Measurements from ENCODE around the gene LRBA.

GRCh38 chr4:150256841-150257730 lies 758.0 kb downstream of the LRBA start:
- TF ChIP-seq, protein P1, sequence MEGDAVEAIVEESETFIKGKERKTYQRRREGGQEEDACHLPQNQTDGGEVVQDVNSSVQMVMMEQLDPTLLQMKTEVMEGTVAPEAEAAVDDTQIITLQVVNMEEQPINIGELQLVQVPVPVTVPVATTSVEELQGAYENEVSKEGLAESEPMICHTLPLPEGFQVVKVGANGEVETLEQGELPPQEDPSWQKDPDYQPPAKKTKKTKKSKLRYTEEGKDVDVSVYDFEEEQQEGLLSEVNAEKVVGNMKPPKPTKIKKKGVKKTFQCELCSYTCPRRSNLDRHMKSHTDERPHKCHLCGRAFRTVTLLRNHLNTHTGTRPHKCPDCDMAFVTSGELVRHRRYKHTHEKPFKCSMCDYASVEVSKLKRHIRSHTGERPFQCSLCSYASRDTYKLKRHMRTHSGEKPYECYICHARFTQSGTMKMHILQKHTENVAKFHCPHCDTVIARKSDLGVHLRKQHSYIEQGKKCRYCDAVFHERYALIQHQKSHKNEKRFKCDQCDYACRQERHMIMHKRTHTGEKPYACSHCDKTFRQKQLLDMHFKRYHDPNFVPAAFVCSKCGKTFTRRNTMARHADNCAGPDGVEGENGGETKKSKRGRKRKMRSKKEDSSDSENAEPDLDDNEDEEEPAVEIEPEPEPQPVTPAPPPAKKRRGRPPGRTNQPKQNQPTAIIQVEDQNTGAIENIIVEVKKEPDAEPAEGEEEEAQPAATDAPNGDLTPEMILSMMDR (IDR thresholded peaks at IDR 0.05) = no peak
- TF ChIP-seq EP300 (IDR thresholded peaks at IDR 0.05) = no peak
- no peak for TF ChIP-seq POLR2A (IDR thresholded peaks at IDR 0.05)
- TF ChIP-seq POLR2AphosphoS5 (IDR thresholded peaks at IDR 0.05) = no peak

Measured in stomach (tissue), 4 donors.